HL-60 (cell line): ENCODE data around the gene CDC45.

Experiments used
- DNase-seq, 2 experiments: peaks; one replicate each; pipeline ENCODE4 v3.0.0-alpha.2; 2010 to 2020; ENCODE audit warnings: low read depth in 1 of 2, low spot score in 1 of 2
- H3K27ac ChIP-seq: fragments of 250-450 bp; sonication (Bioruptor Pico); replicated peaks from 2 replicates; pipeline ENCODE4 v1.5.1; 2020; ENCODE audit warnings: mild to moderate bottlenecking, moderate library complexity
- H3K27me3 ChIP-seq: fragments of 250-450 bp; sonication (Bioruptor Pico); 2 replicates; pipeline ENCODE4 v1.5.1; 2021; ENCODE audit warnings: mild to moderate bottlenecking, moderate library complexity; ENCODE audit not compliant: insufficient read depth, poor library complexity, severe bottlenecking
- H3K4me3 ChIP-seq: replicated peaks from 2 replicates; pipeline ENCODE4 v1.5.1; 2011; ENCODE audit warnings: mild to moderate bottlenecking, control low read depth, low read length; ENCODE audit not compliant: insufficient read depth
- CTCF ChIP-seq: IDR thresholded peaks from one replicate; pipeline ENCODE4 v1.5.1; 2011; ENCODE audit warnings: low read length, control low read depth, inconsistent platforms; ENCODE audit not compliant: insufficient read depth
- GABPA ChIP-seq: IDR thresholded peaks from 2 replicates; pipeline ENCODE4 v1.6.1; 2012; ENCODE audit warnings: low read depth
- POLR2AphosphoS5 ChIP-seq: IDR thresholded peaks from 2 replicates; pipeline ENCODE4 v1.6.1; 2012; ENCODE audit warnings: low read depth
- REST ChIP-seq: IDR thresholded peaks from 2 replicates; pipeline ENCODE4 v1.6.1; 2012; ENCODE audit warnings: low read depth; ENCODE audit not compliant: insufficient replicate concordance
- SPI1 ChIP-seq: IDR thresholded peaks from 2 replicates; pipeline ENCODE4 v1.6.1; 2012; ENCODE audit warnings: low read depth, mild to moderate bottlenecking, borderline replicate concordance

CDC45 gene

GRCh38 chr22:19503367-19503766 lies 23.6 kb downstream of the CDC45 start:
- Histone ChIP-seq H3K27ac (no peak overlapping the region), H3K27me3 (no peaks in the 10 kb centered on the region), H3K4me3 (no peak overlapping the region)
- DNase-seq: no peak
- TF ChIP-seq GABPA (no peak), REST (no peak), SPI1 (no peak), CTCF (no peak), POLR2AphosphoS5 (no peak)

- DNase-seq: no peak
- TF ChIP-seq POLR2AphosphoS5: peak; percentile 39; the same call in 1 of the 2 replicates
- TF ChIP-seq REST: no peak
- H3K27ac ChIP-seq: no peak overlapping the region
- no peaks in the 10 kb centered on the region for H3K27me3 ChIP-seq
- H3K4me3 ChIP-seq: no peak overlapping the region
These were observed 24.1 kb downstream of the CDC45 start for GRCh38 chr22:19503869-19504268.

GRCh38 chr22:19504900-19505734 lies 25.4 kb downstream of the CDC45 start:
- Histone ChIP-seq H3K27me3 (no peaks in the 10 kb centered on the region), H3K27ac (no peak overlapping the region), H3K4me3 (no peak overlapping the region)
- no peak for DNase-seq
- no peak for TF ChIP-seq CTCF
- no peak for TF ChIP-seq SPI1
- no peak for TF ChIP-seq GABPA
- TF ChIP-seq REST: no peak
- no peak; the same call in 1 of the 2 replicates for TF ChIP-seq POLR2AphosphoS5
